SH-SY5Y (cell line): ENCODE results near the gene EMP2.

Experiments used
- GATA2 ChIP-seq: IDR thresholded peaks from 2 replicates; pipeline ENCODE4 v1.6.1; 2011; ENCODE audit warnings: mild to moderate bottlenecking, low read depth, low read length
- GATA3 ChIP-seq: IDR thresholded peaks from 2 replicates; pipeline ENCODE4 v1.6.1; 2011; ENCODE audit warnings: low read depth, mild to moderate bottlenecking, low read length, moderate library complexity

Gene EMP2

DNA sequence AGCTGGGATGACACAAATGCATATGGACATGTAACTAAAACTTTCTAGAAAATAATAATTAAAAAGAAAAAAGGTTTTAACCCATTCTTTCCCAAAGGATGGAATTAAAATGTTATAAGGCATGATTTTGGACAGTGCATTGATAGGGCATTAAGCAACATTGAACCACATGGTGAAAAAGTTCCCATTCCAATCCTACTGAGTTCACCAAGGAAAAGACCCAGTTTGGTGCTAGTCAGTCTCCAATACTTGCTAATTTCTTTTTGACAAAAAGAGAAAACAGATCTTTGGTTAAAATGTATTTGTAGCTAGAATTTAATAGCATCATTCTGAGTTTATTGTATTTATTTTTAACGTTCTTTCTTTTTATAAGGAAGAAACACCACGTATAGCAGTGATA, 28.1 kb downstream of the EMP2 start:
- TF ChIP-seq GATA3 = no peak
- TF ChIP-seq GATA2 = no peak

DNA sequence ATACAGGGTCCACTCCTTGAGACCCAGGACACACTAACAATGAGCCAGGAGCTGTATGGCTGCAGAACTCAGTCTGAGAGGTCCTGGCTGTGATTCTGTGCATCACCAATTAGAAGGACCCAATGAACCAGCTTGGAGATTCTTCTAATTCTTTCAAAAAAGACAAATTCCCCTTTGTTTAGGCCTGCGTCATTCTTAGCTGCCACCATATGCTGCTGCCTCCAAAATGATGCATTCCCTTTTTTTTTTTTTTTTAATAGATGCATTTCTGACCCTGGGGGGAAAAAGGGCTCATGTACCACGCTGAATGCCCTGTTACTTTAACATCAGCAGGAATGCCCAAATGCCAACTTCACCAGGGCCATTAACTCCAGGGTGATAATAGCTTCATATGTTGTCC, 28.5 kb downstream of the EMP2 start:
- TF ChIP-seq GATA2 = no peak
- TF ChIP-seq GATA3 = no peak

DNA sequence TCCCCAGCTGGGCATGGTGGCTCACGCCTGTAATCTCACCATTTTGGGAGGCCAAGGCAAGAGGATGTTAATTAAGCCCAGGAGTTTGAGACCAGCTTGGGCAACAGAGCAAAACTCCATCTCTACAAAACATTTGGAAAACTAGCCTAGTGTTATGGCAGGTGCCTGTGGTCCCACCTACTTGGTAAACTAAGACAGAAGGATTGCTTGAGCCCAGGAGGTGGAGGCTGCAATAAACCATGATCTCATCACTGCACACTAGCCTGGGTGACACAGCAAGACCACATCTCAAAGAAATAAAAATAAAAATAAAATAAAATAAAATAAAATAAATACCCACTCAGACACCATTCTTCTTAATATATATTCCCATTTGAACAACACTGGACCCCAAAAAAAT, 32.0 kb downstream of the EMP2 start:
- TF ChIP-seq GATA3 (no peak), GATA2 (no peak)

DNA sequence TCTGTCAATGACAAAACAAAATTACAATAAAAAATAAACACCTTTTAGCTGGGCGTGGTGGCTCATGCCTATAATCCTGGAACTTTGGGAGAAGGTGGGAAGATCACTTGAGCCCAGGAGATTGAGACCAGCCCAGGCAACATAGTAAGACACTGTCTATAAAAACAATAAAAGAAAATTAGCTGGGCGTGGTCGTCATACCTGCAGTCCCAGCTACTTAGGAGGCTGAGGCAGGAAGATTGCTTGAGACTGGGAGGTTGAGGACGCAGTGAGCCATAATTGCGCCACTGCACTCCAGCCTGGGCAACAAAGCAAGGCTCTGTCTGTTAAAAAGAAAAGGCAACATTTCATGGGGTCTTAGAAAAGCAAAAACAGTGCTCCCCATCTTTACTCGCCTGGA, 32.7 kb downstream of the EMP2 start:
- no peak for TF ChIP-seq GATA3
- TF ChIP-seq GATA2 = no peak

DNA sequence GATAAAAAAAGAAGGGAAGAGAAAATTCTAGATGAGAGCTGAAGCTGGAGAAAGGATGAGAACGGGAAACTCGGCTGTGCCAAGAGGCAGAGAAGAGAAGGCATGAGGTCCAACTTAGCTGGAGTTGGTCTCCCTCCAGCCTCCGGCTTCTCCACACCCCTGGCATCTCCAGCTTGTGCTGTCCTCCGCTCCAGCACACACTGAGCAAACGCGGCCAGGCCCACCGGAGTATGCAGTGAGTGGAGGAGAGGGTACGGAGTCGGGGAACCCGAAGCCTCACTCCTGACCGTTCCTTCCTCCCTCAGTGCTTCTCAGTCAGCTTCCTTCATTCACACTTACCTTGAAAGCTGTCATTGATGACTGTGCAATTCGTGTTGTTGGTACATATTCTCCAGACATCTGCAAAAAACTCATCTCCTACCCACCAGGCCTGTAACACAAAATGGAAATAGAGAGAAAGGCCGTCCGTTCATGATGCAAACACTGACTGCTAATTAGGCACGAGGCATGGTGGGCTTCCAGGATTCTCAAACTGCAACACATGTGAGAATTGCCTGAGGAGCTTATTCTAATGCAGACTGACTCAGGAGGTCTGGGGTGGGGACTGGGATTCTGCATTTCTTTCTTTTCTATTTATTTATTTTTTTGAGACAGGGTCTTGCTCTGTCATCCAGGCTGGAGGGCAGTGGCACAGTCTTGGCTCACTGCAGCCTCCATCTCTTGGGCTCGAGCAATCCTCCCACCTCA, 37.0 kb downstream of the EMP2 start:
- no peak for TF ChIP-seq GATA3
- TF ChIP-seq GATA2 = no peak

DNA sequence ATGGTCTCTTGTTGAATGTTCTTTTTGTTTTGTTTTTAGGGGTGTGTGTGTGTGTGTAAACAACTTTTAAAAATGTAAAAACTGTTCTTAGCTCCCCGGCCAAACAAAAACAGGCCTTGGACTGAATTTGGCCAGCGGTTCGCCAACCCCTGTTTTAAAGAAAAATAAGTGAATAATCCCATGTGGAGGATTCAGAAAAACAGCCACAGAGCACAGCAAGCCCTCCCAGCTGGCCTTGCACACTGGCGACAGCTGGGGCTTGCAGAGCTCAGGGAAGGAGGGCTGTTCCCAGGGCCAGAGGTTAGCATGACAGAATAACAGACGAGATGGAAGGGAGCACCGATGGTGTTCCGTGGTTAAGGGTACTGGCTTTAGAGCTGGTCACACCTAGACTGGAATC, 39.0 kb downstream of the EMP2 start:
- no peak for TF ChIP-seq GATA2
- no peak for TF ChIP-seq GATA3

DNA sequence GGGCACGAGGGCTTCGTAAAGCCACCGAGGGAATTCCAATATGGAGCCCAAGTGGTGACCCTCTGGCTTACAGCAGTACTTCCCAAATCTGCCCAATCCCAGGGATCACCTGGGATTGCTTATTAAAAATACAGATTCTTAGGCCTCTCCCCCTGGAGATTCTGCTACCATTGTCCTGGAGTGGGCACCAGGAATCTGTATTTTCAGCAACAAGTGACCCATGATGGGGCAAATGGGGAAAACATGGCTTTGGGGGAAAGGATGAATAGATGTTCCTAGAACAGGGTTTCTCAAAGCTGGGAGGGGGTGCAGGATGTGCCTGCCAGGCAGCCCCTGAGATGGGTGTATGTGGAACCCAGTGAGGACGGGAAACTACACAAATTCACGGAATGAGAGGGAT, 40.6 kb downstream of the EMP2 start:
- TF ChIP-seq GATA2 = no peak
- no peak for TF ChIP-seq GATA3

DNA sequence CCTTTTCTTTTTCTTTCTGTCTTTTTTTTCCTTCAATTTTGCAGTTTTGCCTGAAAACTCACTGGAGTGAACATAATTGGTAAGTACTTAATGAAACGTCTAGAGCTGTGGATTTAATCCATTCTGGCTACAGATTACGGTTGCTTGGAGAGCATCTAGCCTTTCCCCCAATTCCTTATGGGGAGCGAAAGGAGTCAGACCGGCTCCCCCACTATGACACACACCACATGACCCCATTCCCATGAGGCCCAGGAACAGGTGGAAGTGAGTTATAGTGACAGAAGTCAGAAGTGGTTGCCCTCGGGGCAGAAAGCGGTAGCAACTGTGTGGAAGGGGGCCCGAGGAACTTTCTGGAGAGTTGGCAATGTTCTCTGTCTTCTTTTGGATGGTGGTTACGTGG, 41.2 kb downstream of the EMP2 start:
- no peak for TF ChIP-seq GATA2
- TF ChIP-seq GATA3 = no peak

DNA sequence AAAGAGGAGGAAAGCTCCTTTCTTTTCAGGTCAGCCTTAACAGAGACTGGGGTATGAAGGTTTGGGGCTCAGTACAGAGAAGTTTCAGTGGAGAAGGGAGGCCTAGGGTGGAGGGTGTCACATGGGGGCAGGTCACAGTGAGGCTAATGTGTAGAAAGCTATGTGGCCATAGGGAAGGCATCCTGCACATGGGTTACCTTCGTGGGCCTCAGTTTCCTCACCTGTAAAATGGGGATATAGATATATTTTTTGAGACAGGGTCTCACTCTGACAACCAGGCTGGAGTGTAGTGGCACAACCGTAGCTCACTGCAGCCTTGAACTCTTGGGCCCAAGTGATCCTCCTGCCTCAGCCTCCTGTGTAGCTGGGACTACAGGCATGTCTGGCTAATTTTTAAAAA, 41.8 kb downstream of the EMP2 start:
- no peak for TF ChIP-seq GATA2
- no peak for TF ChIP-seq GATA3

DNA sequence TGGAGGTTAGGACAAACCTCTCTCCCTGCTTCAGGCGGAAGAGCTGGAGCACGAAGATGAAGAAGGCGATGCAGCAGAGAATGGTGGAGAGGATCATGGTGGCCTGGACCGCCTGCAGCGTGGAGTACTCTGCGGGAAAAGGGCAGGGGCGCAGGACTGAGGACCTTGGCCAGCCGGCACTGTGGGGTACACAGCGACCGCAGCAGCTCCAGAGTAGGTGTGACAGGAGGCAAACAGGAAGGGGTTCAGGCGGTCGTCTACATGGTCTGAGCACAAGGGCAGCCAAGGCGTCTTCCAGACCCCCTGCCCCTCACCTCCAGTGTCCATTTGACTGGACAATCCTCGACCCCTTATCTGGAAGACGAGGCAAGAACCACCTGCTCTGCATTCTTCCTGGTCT, 42.5 kb downstream of the EMP2 start:
- no peak for TF ChIP-seq GATA2
- no peak for TF ChIP-seq GATA3

DNA sequence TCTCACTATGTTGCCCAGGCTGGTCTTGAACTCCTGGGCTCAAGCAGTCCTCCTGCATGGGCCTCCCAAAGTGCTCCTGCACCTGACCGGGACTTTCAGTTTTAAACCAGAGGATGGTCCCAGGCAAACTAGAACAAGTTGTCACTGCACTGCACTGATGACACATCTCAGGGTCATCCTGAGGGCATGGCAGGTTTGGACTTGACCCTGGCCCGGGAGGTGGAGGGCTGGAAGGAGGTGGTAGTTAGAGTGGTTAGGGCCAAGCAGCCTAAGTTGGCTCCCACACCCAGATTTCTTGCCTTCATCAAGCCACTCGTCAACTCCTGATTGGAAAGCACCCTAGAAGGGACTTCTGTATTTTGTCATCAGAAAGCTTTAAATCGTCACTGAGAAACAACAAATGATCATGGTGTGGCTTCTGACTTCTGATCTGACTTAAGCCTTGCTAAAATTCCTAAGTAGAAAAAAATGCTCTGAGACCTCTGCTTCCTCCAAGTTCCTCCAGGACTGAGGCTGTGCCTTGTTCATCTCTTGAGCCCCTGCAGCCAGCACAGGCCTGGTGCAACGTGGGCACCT, 43.5 kb downstream of the EMP2 start:
- TF ChIP-seq GATA2 (no peak), GATA3 (no peak)

DNA sequence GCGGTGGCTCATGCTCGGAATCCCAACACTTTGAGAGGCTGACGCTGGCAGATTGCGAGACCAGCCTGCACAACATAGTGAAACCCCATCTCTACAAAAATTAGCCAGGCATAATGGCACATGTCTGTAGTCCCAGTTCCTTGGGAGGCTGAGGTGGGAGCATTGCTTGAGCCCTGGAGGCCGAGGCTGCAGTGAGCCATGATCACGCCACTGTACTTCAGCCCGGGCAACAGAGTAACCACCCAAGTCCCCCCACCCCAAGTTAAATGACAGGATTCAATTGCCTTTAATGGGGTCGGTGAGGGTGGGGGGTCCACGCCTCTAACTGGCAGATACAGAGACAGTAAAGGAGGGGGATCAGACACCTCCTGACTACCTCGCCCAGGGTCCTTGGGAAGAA, 44.9 kb downstream of the EMP2 start:
- TF ChIP-seq GATA3 (no peak), GATA2 (no peak)

DNA sequence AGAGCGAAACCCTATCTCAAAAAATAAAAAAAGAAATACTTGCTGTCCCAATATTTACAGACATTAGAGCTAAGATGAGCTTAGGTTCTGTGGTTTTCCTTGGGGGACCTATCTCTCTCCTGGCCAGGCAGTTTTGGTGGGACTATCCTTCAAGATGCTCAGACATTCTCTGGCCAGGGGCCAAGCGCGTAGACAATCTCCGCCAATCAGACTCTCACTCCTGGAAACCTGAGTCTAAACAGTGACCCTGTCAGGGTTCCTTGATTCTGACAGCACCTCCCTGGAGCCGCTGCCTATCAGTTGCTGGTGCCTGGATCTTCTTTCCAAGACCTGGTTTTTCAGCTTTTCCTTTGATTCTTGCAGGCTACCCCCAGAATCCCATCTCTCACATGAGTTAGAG, 45.6 kb downstream of the EMP2 start:
- no peak for TF ChIP-seq GATA2
- TF ChIP-seq GATA3 = no peak

DNA sequence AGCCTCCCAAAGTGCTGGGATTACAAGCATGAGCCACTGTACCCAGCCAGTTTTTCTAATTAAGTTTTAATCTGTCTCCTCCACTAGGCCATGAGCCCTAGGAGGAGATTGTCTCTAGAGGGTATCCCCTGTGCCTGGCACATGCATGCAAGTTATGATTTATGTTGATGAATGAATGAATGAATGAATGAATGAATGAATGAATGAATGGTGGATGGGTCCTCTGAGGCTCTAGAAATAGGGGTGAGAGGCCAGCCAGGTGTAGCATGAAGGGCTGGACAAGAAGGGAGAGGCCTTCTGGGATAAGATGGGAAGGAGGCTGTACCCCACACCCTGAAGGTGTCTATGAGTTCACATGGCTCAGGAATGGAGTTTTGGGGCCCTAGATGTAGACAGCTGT, 48.8 kb downstream of the EMP2 start:
- TF ChIP-seq GATA3 (no peak), GATA2 (no peak)

DNA sequence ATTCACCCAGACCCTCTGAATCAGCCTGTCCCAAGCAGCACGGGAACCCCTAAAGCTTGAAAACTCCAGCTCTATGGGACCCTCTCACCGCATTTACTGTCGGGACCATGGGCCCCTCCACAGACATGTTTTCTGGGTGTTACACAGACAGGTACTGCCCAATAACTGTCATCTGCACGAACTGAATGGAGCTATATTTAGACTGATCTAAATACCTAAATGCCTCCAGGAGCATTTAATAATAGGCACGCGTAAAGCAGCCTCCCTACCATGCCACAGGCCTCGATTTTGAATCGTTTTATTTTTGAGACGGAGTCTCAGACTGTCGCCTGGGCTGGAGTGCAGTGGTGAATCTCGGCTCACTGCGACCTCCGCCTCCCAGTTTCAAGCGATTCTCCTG, 49.7 kb downstream of the EMP2 start:
- TF ChIP-seq GATA3 (no peak), GATA2 (no peak)
